A549 (cell line): ENCODE data around the gene PDX1. TPM values are rescaled to one million over a fixed set of nuclear protein-coding genes. Genes with fewer than 3 reads are reported as not detected.

Experiments used
- ATAC-seq, 2 experiments: fragments of 200-7000 bp in 1 of 2; fragments of >200 bp in 1 of 2; cut with Nextera tagmentation in 1 of 2; cut with Tn5 transposase in 1 of 2; 3 replicates each; pipeline versions ENCODE4 v1.8.0 to v1.9.1; 2018 to 2020; ENCODE audit warnings: mild to moderate bottlenecking in 1 of 2, moderate library complexity in 1 of 2
- CTCF ChIA-PET: fragments of 300-600 bp; sonication (Branson Sonifier 250); formaldehyde crosslinking; extraction: SDS; loops from one replicate; lab custom pipeline; 2021; ENCODE audit warnings: antibody characterized with exemption, inconsistent platforms; lab: Yijun Ruan, JAX
- POLR2A ChIA-PET: fragments of 350-600 bp; formaldehyde crosslinking; extraction: SDS; loops from one replicate; lab custom pipeline; 2021; ENCODE audit warnings: antibody characterized with exemption, inconsistent platforms; lab: Yijun Ruan, JAX
- DNase-seq, 2 experiments: peaks; one replicate each; pipeline versions ENCODE4 v3.0.0 to v3.0.0-alpha.2; 2011 to 2016; ENCODE audit warnings: low read depth in 1 of 2, low spot score in 1 of 2
- FAIRE-seq: peaks from 2 replicates; lab custom pipeline; 2011; peaks lifted over from hg19 to GRCh38; lab: Jason Lieb, UNC
- H3K27ac ChIP-seq, 2 experiments: fragments of >200 bp; sonication (Bioruptor Twin); formaldehyde crosslinking; 3 replicates each; pipeline ENCODE4 v1.5.1; 2016 to 2017
- H3K4me1 ChIP-seq: fragments of >200 bp; sonication (Bioruptor Twin); formaldehyde crosslinking; 3 replicates; pipeline ENCODE4 v1.6.1; 2016
- H3K4me2 ChIP-seq: fragments of >200 bp; sonication (Bioruptor Twin); formaldehyde crosslinking; 3 replicates; pipeline ENCODE4 v1.6.1; 2016
- H3K4me3 ChIP-seq: fragments of >200 bp; sonication (Bioruptor Twin); formaldehyde crosslinking; 3 replicates; pipeline ENCODE4 v1.5.1; 2016
- H3K9me3 ChIP-seq: fragments of >200 bp; sonication (Bioruptor Twin); formaldehyde crosslinking; 3 replicates; pipeline ENCODE4 v1.6.1; 2016
- CEBPB ChIP-seq, 2 experiments: fragments of >200 bp in 1 of 2; sonication (Bioruptor Twin) in 1 of 2; formaldehyde crosslinking in 1 of 2; IDR thresholded peaks; 2 replicates each; pipeline ENCODE4 v1.6.1; 2012 to 2016
- EHMT2 ChIP-seq: fragments of 200-600 bp; sonication (generic); IDR thresholded peaks from 2 replicates; pipeline ENCODE4 v1.6.1; 2016; ENCODE audit warnings: antibody characterized with exemption, low read depth, mild to moderate bottlenecking, moderate library complexity
- ESRRA ChIP-seq: fragments of 150-350 bp; IDR thresholded peaks from 2 replicates; pipeline ENCODE4 v1.6.1; 2014; ENCODE audit warnings: mild to moderate bottlenecking, low read length, borderline replicate concordance
- FOSB ChIP-seq: fragments of 250-450 bp; sonication (Bioruptor Pico); IDR thresholded peaks from 2 replicates; pipeline ENCODE4 v1.5.0; 2020; ENCODE audit warnings: mild to moderate bottlenecking, moderate library complexity
- FOSL2 ChIP-seq, 2 experiments: fragments of 450-650 bp in 1 of 2; fragments of >200 bp in 1 of 2; sonication (Bioruptor Twin) in 1 of 2; formaldehyde crosslinking; IDR thresholded peaks; 2 replicates each; pipeline versions ENCODE4 v1.5.0 to v1.6.1; 2016 to 2020; ENCODE audit warnings: mild to moderate bottlenecking in 1 of 2, moderate library complexity in 1 of 2
- GATA3 ChIP-seq: IDR thresholded peaks from 2 replicates; pipeline ENCODE4 v1.6.1; 2012; ENCODE audit warnings: borderline replicate concordance
- HDAC2 ChIP-seq: fragments of 200-600 bp; sonication (generic); IDR thresholded peaks from 2 replicates; pipeline ENCODE4 v1.6.1; 2016
- JUN ChIP-seq, 2 experiments: fragments of >200 bp; sonication (Bioruptor Twin); formaldehyde crosslinking; IDR thresholded peaks; 2 replicates in 1 of 2; 3 replicates in 1 of 2; pipeline ENCODE4 v1.6.1; 2016 to 2017
- KDM1A ChIP-seq: fragments of 200-600 bp; sonication (generic); IDR thresholded peaks from 2 replicates; pipeline ENCODE4 v1.6.1; 2016; ENCODE audit warnings: low read depth, mild to moderate bottlenecking
- NR3C1 ChIP-seq: fragments of >200 bp; sonication (Bioruptor Twin); formaldehyde crosslinking; IDR thresholded peaks from 3 replicates; pipeline ENCODE4 v1.6.1; 2017
- RAD21 ChIP-seq, 2 experiments: fragments of >200 bp in 1 of 2; sonication (Bioruptor Twin) in 1 of 2; formaldehyde crosslinking in 1 of 2; IDR thresholded peaks in 1 of 2; conservative IDR thresholded peaks in 1 of 2; 2 replicates in 1 of 2; 3 replicates in 1 of 2; pipeline ENCODE4 v1.6.1; 2012 to 2018; ENCODE audit warnings: inconsistent platforms in 1 of 2
- RFX5 ChIP-seq: fragments of 450-650 bp; IDR thresholded peaks from 2 replicates; pipeline ENCODE4 v1.7.1; 2014; ENCODE audit warnings: antibody characterized with exemption, mild to moderate bottlenecking, moderate library complexity
- RNF2 ChIP-seq: fragments of 200-600 bp; sonication (generic); IDR thresholded peaks from 2 replicates; pipeline ENCODE4 v1.6.1; 2016; ENCODE audit warnings: low read depth, mild to moderate bottlenecking, antibody characterized with exemption, moderate library complexity, borderline replicate concordance
- SREBF2 ChIP-seq: fragments of 450-650 bp; IDR thresholded peaks from 2 replicates; pipeline ENCODE4 v1.6.1; 2014; ENCODE audit warnings: mild to moderate bottlenecking, moderate library complexity
- WGBS: methylation state at CpG from one replicate; pipeline ENCODE4 v1.1.6; 2017; ENCODE audit errors: missing lambda C conversion rate; 5-methylcytosine and 5-hydroxymethylcytosine counted together
- polyA plus RNA-seq, 4 experiments: library from polyadenylated mRNA; depleted of rRNA in 3 of 4; stranded (reverse); fragments of >200 nt; fragmentation: RNase III in 1 of 4; extraction: RNeasy Plus Mini Kit Qiagen cat#74134 plus additional on column Dnase treatment in 1 of 4; gene quantifications; 2 replicates in 3 of 4; 3 replicates in 1 of 4; pipeline ENCODE4 v1.2.3, GENCODE V29; 2011 to 2017
- TF ChIP-seq, protein P1 (sequence below): fragments of >200 bp; sonication (Bioruptor Twin); formaldehyde crosslinking; IDR thresholded peaks from 3 replicates; pipeline ENCODE4 v1.5.1; 2016
- TF ChIP-seq, protein P2 (sequence below): fragments of 250-450 bp; sonication (Bioruptor Pico); IDR thresholded peaks from 2 replicates; pipeline ENCODE4 v1.5.0; 2020; ENCODE audit warnings: low read depth, mild to moderate bottlenecking, moderate library complexity

The PDX1 gene
- polyA plus RNA-seq, 2 of the 4 experiments (the other 2 are of a cell fraction): 0.04 to 0.06 TPM

DNA sequence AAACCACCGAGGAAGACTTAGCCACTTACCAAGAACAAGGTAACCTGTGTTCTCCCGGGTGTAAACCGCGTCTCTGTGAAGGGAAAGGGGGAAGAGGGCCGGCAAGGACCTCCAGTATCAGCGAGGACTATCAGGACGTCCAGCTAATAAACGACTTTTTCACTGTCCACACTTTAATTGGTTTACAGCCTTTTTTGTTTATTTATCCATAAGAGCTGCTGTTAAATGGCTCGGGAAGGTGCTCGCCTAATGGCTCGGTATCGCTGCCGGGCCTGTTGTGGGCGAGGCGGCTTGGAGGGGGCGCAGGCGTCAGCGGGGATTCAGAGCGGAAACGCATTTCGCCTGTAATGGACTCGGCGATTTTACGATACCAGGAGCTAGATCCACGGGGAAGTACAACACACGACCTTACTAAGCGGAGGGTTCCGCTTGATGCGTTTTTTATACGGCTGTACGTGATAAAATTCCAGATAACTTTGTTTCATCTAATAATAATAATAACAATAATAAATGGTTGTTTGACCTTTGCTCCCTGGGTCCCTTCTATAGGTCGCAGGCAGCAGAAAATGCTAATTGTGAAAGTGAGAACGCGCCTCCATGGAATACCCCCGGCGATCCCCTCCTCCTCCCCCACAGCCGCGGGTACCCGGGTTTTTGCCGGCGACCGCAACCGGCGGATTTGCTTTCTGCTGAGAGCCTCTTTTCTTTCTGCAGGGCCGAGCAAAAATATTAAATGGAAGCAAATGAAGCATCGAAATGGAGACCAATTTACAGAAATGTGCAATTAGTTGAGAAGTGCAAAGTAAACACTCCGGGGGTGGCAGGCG is 2.5 kb upstream of the PDX1 start:
- CTCF ChIA-PET: no interaction called here
- Histone ChIP-seq H3K9me3 (no peaks in the 10 kb centered on the region), H3K4me3 (no peak overlapping the region), H3K4me2 (no peak overlapping the region), H3K27ac (no peak overlapping the region), H3K4me1 (no peaks in the 10 kb centered on the region)
- POLR2A ChIA-PET: no interaction called here
- DNase-seq: no peak
- no peak for ATAC-seq
- FAIRE-seq: no peak
- 74% methylated on average over 48 of the region's 48 CpGs for WGBS
- no peak for TF ChIP-seq GATA3
- TF ChIP-seq KDM1A: no peak
- no peak for TF ChIP-seq FOSL2 (IDR thresholded peaks at IDR 0.05)
- TF ChIP-seq FOSL2 (CRISPR knock-in tag; IDR thresholded peaks at IDR 0.05): no peak
- no peak for TF ChIP-seq JUN (IDR thresholded peaks at IDR 0.05)
- TF ChIP-seq EHMT2: no peak
- TF ChIP-seq, protein P1, sequence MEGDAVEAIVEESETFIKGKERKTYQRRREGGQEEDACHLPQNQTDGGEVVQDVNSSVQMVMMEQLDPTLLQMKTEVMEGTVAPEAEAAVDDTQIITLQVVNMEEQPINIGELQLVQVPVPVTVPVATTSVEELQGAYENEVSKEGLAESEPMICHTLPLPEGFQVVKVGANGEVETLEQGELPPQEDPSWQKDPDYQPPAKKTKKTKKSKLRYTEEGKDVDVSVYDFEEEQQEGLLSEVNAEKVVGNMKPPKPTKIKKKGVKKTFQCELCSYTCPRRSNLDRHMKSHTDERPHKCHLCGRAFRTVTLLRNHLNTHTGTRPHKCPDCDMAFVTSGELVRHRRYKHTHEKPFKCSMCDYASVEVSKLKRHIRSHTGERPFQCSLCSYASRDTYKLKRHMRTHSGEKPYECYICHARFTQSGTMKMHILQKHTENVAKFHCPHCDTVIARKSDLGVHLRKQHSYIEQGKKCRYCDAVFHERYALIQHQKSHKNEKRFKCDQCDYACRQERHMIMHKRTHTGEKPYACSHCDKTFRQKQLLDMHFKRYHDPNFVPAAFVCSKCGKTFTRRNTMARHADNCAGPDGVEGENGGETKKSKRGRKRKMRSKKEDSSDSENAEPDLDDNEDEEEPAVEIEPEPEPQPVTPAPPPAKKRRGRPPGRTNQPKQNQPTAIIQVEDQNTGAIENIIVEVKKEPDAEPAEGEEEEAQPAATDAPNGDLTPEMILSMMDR: no peak
- no peak for TF ChIP-seq FOSB (CRISPR knock-in tag)
- TF ChIP-seq, protein P2, sequence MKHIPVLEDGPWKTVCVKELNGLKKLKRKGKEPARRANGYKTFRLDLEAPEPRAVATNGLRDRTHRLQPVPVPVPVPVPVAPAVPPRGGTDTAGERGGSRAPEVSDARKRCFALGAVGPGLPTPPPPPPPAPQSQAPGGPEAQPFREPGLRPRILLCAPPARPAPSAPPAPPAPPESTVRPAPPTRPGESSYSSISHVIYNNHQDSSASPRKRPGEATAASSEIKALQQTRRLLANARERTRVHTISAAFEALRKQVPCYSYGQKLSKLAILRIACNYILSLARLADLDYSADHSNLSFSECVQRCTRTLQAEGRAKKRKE (CRISPR knock-in tag): no peak
- TF ChIP-seq CEBPB (IDR thresholded peaks at IDR 0.05): no peak
- TF ChIP-seq SREBF2: no peak

DNA sequence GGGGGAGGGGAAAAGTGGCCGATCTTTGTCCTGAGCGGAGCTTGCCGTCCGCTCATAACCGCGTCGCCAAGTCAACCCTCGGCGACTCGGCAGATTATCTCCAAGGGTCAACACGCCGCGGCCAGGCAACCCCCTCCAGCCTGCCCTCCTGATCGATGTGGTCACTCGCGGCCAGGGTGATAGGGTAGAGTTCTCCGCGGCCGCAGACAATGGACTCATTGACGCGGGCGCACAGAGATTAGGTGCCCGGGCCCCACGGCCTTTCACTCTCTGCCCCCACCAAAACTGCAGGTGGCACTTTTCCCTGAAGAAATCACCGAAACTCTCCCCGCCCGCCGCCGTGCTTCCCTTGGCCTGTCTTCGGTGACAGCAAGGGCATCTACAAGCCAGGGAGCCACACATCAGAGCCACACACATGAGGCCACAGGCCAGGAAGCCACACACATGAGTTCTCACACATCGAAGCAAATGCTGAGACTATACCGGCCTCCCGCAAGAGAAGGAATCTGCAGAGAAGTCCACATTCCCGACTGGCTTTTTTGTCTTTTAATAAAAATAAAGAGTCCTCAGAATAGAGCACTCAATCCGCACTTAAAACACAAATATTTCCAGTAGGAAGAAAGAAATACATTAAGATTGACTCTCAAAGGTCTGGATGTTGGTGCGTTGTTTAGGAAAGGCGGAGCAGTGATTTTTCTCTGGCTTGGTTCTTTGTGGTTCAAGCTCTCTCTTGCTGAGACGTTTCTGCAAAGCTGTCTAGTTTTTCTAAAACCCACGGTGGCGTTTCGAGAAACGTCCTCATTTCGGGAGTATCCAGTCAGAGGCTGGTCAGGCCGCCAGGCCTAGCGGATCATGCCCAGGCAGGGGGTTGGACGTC is 1.5 kb upstream of the PDX1 start:
- TF ChIP-seq HDAC2: no peak
- TF ChIP-seq RFX5: no peak
- TF ChIP-seq RAD21 (conservative IDR thresholded peaks at IDR 0.05 in 1 of 2, IDR thresholded peaks at IDR 0.05 in 1 of 2): no peak
- no peak for ATAC-seq
- ChIA-PET CTCF (interaction anchor here (2.2 kb wide), 1 partner anchor 35 kb away, joined by 12 read pairs; no protein-coding TSS in a partner anchor), POLR2A (no interaction called here)
- DNase-seq: no peak
- Histone ChIP-seq H3K27ac (no peak overlapping the region), H3K4me3 (no peak overlapping the region), H3K4me2 (no peak overlapping the region), H3K4me1 (no peaks in the 10 kb centered on the region), H3K9me3 (no peaks in the 10 kb centered on the region)
- no peak for FAIRE-seq
- WGBS: 90% methylated on average over 45 of the region's 46 CpGs

DNA sequence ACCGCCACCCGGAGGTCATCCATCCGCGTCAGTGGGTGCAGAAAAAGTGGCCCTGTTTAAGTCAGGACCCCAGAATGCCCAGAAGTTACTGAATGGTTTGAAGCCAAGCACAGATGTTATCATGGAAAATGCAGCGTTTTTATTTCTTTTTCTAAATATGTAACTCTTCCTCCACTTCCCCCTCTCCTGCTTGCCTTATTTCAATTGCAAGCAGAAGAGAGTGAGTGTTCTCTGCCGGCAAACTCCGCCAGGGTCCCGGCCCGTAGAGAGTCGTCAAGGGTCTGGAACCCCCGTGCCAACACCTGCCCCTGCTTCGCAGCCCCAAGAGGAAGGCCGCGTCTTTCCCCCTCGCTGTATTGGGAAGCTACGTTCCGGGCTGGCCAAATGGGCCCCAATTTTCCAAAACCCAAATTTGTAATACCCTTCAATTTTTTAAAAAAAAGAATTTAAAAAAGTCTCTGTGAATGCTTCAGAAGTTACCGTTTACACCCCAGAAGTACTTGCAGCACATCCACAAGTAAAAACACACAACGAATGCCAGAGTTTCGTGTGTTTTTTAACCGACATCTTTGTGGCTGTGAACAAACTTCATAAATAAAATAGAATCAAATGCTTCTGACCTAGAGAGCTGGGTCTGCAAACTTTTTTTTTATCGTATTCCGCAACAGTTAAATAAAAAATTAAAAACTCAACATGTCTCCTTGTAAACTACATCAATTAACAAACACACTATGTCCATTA is 712 bp upstream of the PDX1 start:
- TF ChIP-seq NR3C1 (no peak), FOSB (CRISPR knock-in tag) (no peak), RNF2 (0 out of 2 replicates have a peak, but pooled peaks have one; percentile 3), ESRRA (no peak)
- 88% methylated on average over 23 of the region's 23 CpGs for WGBS
- DNase-seq: no peak
- H3K4me1 ChIP-seq: no peaks in the 10 kb centered on the region
- H3K4me3 ChIP-seq: peak overlapping the region; percentile 55
- ChIA-PET CTCF (interaction anchor here (2.2 kb wide), 1 partner anchor 34 kb away, joined by 12 read pairs; no protein-coding TSS in a partner anchor), POLR2A (interaction anchor here (1.2 kb wide), 1 partner anchor 35 kb away, joined by 6 read pairs; no protein-coding TSS in a partner anchor)
- ATAC-seq: no peak
- FAIRE-seq: no peak
- H3K4me2 ChIP-seq: peak overlapping the region; percentile 94
- H3K9me3 ChIP-seq: no peaks in the 10 kb centered on the region
- H3K27ac ChIP-seq: no peak overlapping the region
